BJ (cell line): ENCODE measurements around the gene KRTAP5-9. TPM values are rescaled to one million over a fixed set of nuclear protein-coding genes. Genes with fewer than 3 reads are reported as not detected.
"Not testable (repeated sequence)": the region's sequence is repeated elsewhere in the genome, so short reads cannot be mapped to it uniquely, and the experiment has no call there.

Source experiments
- CTCF ChIA-PET: fragments of 350-600 bp; formaldehyde crosslinking; extraction: SDS; loops from one replicate; lab custom pipeline; 2021; ENCODE audit warnings: antibody characterized with exemption, inconsistent platforms; lab: Yijun Ruan, JAX
- POLR2A ChIA-PET: fragments of 300-600 bp; sonication (Branson Sonifier 250); formaldehyde crosslinking; extraction: SDS; loops from one replicate; lab custom pipeline; 2021; ENCODE audit warnings: antibody characterized with exemption; lab: Charles Lee
- DNase-seq: peaks from one replicate; pipeline ENCODE4 v3.0.0-alpha.2; 2011; ENCODE audit warnings: low read depth
- H3K27me3 ChIP-seq: 2 replicates; pipeline ENCODE4 v1.6.0; 2011; ENCODE audit warnings: low read length; ENCODE audit not compliant: control insufficient read depth, insufficient read depth
- H3K36me3 ChIP-seq: 2 replicates; pipeline ENCODE4 v1.5.1; 2011; ENCODE audit warnings: low read length; ENCODE audit not compliant: control insufficient read depth, insufficient read depth
- H3K4me3 ChIP-seq: 2 replicates; pipeline ENCODE4 v1.5.1; 2011; ENCODE audit warnings: low read depth, mild to moderate bottlenecking, control low read depth, low read length
- CTCF ChIP-seq: IDR thresholded peaks from 2 replicates; pipeline ENCODE4 v1.5.1; 2011; ENCODE audit warnings: low read depth, mild to moderate bottlenecking, control low read depth, inconsistent platforms, low read length, moderate library complexity; ENCODE audit not compliant: insufficient read depth
- polyA plus RNA-seq: library from polyadenylated mRNA; depleted of rRNA; stranded (reverse); fragments of >200 nt; gene quantifications from 2 replicates; pipeline ENCODE4 v1.2.3, GENCODE V29; 2011

Gene KRTAP5-9
- polyA plus RNA-seq, 1 experiment = 0.09 TPM

- no peak overlapping the region for H3K4me3 ChIP-seq
- TF ChIP-seq CTCF = no peak
- H3K36me3 ChIP-seq = no peaks in the 10 kb centered on the region
- ChIA-PET POLR2A (no interaction called here), CTCF (no interaction called here)
- DNase-seq = no peak
- no peaks in the 10 kb centered on the region; the same call in 1 of the 2 replicates for H3K27me3 ChIP-seq
Observed at GRCh38 chr11:71527576-71528210, 20.5 kb upstream of the KRTAP5-9 start.

GRCh38 chr11:71530602-71531001, 17.6 kb upstream of the KRTAP5-9 start:
- Histone ChIP-seq H3K27me3 (no peaks in the 10 kb centered on the region), H3K36me3 (no peaks in the 10 kb centered on the region), H3K4me3 (no peak overlapping the region)
- DNase-seq = no peak
- TF ChIP-seq CTCF = no peak
- ChIA-PET CTCF (interaction anchor here (0.6 kb wide), 1 partner anchor 21 kb away, joined by 3 read pairs; no protein-coding TSS in a partner anchor), POLR2A (no interaction called here)

- no peak for TF ChIP-seq CTCF
- DNase-seq = no peak
- ChIA-PET POLR2A (no interaction called here), CTCF (no interaction called here)
- H3K27me3 ChIP-seq = no peaks in the 10 kb centered on the region
- no peaks in the 10 kb centered on the region for H3K36me3 ChIP-seq
- H3K4me3 ChIP-seq = no peak overlapping the region
Observed at GRCh38 chr11:71532036-71532610, 16.1 kb upstream of the KRTAP5-9 start.

- DNase-seq, CTCF ChIA-PET, POLR2A ChIA-PET, H3K36me3 ChIP-seq, H3K27me3 ChIP-seq, H3K4me3 ChIP-seq: not testable (repeated sequence)
Observed at GRCh38 chr11:71534711-71535608, 13.3 kb upstream of the KRTAP5-9 start.

GRCh38 chr11:71535825-71536224, 12.4 kb upstream of the KRTAP5-9 start:
- Histone ChIP-seq H3K36me3 (no peaks in the 10 kb centered on the region), H3K27me3 (no peaks in the 10 kb centered on the region), H3K4me3 (no peak overlapping the region)
- TF ChIP-seq CTCF = no peak
- CTCF ChIA-PET = no interaction called here
- POLR2A ChIA-PET = no interaction called here
- no peak for DNase-seq
